HG03103 (cell line): ENCODE data around the gene CYLD.

Source experiments
- ATAC-seq: cut with Tn5 transposase; IDR thresholded peaks from one replicate; pipeline ENCODE4 v1.9.1; 2021; ENCODE audit warnings: low read depth; ENCODE audit not compliant: unreplicated experiment

The CYLD gene

GRCh38 chr16:50709980-50710379 is 31.9 kb upstream of the CYLD start:
- no peak for ATAC-seq

GRCh38 chr16:50711040-50711439 is 30.8 kb upstream of the CYLD start:
- ATAC-seq: no peak

- no peak for ATAC-seq
These were observed 29.9 kb upstream of the CYLD start for GRCh38 chr16:50711862-50712559.

DNA sequence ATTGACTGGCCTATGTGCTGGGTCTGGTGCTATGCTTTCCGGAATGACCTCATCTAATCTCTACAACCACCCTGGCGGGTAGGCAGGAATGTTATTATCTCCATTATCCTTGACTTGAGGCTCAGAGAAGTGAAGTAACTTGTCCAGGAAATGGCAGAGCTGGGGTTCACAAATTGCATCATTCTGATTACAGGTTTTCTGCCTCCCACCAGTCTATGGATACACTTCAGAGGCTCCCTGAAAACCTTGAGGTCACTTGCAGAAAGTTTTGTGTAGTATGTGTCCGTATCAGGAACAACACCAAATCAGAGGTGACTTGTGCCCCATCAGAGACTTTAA is 29.4 kb upstream of the CYLD start:
- ATAC-seq: no peak

GRCh38 chr16:50712956-50713355 is 28.9 kb upstream of the CYLD start:
- no peak for ATAC-seq

DNA sequence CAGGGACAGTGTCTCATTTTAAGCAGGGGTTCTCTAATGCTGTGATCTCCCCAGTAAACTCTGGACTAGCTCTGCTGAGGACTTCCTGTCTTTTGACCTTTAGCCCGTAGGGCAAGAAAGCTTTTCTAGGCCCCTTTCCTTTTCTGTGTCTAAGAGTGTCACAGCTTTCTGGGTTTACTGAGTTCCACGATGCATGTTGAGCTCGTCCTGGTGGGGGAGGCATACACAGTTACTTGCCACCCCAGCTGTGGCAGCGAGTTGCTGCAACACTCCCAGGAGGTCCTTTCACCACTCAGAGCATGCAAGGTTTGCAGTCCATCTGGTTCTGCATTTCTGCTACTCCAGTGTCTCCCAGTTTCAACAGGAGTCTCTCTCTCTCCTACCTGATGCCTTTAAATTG is 24.8 kb upstream of the CYLD start:
- no peak for ATAC-seq

DNA sequence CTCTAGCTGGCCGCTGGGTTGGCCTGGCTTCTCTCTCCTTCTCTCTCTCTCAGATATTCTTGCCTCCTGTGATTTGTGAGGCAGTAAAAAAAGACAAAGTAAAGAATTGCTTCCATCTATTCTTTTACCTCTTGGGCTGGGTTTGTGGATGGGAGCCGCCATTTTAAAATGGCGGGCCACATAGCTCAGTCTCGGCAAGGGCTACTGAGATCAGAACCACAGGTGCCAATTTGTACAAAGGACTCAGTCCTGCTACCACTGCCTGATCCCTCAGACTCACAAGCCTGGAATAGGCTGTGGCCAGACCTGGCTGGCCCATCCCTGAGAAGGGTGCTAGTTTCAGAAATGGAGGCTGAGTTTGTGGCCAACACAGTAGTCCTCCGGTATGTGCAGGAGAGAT is 24.4 kb upstream of the CYLD start:
- no peak for ATAC-seq

- ATAC-seq: no peak
These were observed 23.7 kb upstream of the CYLD start for GRCh38 chr16:50718061-50718760.

- no peak for ATAC-seq
These were observed 23.0 kb upstream of the CYLD start for GRCh38 chr16:50718761-50719400.

- ATAC-seq: no peak
These were observed 22.2 kb upstream of the CYLD start for GRCh38 chr16:50719401-50720337.

GRCh38 chr16:50721549-50722404 is 20.1 kb upstream of the CYLD start:
- ATAC-seq: no peak

DNA sequence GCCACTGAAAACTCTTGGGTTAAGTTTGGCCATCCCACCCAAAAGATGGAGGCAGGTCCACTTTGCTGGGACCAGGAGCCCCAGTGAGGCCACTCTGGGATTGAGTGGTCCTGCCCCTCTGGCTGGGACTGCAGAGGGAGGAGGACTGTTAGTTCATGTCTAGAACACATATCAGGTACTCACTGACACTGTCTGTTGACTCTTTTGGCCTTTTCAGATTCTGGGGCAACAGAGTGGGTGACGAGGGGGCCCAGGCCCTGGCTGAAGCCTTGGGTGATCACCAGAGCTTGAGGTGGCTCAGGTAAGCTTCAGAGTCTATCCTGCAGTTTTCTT is 19.5 kb upstream of the CYLD start:
- no peak for ATAC-seq

DNA sequence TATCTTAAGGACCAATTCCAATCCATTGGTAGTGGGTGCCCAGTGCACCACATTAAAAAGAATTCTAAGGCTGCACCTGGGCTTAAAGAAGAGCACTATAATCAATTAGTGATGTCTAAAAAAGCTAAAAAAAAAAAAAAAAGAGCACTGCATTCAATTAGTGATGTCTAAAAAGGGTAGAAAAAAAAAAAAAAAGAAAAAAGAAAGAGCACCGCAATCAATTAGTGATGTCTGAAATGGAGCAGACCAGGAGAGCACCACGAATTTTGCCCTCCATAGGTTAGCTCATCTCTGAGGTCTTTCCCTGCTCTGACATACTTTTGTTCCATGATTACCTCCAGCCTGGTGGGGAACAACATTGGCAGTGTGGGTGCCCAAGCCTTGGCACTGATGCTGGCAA is 18.9 kb upstream of the CYLD start:
- no peak for ATAC-seq

DNA sequence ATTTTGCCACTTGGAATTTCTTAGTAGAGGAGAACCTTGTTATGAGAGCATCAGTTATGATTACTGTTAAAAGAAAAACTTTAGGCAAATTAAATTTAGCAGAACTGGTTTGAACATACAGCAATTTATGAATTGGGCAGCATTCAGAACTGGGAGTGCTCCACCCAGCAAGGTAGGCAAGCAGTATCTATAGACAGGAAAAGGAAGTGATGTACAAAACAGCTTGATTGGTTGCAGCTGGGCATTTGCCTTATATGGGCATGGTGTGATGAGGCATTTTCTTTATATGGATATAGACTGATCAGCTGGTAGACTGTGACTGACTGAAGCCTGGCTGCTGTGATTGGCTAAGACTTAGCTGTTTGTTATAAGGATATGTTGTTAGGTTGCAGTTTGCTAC is 17.6 kb upstream of the CYLD start:
- no peak for ATAC-seq

GRCh38 chr16:50731130-50731988 is 10.5 kb upstream of the CYLD start:
- no peak for ATAC-seq

DNA sequence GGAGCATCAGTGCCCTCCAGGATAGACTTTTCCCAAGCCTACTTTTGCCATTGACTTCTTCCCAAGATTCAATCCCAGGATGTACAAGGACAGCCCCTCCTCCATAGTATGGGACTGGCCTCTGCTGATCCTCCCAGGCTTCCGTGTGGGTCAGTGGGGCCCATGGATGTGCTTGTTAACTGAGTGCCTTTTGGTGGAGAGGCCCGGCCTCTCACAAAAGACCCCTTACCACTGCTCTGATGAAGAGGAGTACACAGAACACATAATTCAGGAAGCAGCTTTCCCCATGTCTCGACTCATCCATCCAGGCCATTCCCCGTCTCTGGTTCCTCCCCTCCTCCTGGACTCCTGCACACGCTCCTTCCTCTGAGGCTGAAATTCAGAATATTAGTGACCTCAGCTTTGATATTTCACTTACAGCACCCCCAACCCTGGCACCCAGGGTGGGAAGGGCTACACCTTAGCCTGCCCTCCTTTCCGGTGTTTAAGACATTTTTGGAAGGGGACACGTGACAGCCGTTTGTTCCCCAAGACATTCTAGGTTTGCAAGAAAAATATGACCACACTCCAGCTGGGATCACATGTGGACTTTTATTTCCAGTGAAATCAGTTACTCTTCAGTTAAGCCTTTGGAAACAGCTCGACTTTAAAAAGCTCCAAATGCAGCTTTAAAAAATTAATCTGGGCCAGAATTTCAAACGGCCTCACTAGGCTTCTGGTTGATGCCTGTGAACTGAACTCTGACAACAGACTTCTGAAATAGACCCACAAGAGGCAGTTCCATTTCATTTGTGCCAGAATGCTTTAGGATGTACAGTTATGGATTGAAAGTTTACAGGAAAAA is 9.7 kb upstream of the CYLD start:
- ATAC-seq: no peak

GRCh38 chr16:50733468-50733867 is 8.4 kb upstream of the CYLD start:
- ATAC-seq: no peak

DNA sequence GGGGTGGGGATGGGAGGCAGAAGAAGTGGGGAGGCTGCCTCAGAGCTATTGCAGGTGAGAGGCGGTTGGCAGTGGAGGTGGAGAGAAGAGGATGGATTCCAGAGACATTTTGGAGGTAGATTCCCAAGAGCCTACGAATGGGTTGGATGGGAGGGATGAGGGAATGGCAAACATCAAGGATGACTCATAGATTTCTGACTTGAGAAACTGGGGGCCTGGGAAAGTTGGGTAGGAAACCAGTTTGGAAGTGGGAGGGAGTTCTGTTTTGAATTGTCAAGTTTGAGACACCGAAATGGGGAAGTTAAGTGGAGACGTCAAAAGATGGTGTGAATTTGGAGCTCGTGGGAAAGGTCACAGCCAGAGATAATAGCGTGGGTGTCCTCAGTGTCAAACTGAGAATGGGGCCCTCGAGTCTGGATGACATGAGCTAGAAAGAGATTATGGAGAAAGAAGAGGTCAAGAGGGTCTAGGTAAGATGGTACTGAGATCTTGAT is 6.2 kb upstream of the CYLD start:
- peak; percentile 38 for ATAC-seq
